ENCODE results near the gene PCDHB2.

DNA sequence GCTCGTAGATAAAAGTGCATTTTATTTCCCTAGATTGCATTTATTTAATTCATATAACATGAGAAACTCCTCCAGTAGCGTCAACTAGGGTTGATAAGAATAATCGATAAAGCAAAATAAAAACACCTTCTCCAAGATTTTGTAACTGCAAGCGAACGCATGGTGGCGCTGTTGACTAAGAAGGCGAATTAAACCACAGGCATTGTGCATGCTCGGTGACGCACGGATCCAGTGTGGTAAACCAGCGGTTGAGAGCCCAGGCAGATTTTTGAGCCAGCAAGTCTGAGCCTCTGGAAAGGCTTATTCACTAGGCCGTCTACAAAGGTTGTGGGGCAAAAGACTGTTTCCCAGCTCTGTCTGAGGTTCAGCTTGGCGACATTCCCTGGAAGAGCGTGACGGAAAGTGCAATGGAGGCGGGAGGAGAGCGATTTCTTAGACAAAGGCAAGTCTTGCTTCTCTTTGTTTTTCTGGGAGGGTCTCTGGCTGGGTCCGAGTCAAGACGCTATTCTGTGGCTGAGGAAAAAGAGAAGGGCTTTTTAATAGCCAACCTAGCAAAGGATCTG, 5.9 kb downstream of the PCDHB2 start, which contains the start of gene PCDHB3:
- TF ChIP-seq, protein P1, sequence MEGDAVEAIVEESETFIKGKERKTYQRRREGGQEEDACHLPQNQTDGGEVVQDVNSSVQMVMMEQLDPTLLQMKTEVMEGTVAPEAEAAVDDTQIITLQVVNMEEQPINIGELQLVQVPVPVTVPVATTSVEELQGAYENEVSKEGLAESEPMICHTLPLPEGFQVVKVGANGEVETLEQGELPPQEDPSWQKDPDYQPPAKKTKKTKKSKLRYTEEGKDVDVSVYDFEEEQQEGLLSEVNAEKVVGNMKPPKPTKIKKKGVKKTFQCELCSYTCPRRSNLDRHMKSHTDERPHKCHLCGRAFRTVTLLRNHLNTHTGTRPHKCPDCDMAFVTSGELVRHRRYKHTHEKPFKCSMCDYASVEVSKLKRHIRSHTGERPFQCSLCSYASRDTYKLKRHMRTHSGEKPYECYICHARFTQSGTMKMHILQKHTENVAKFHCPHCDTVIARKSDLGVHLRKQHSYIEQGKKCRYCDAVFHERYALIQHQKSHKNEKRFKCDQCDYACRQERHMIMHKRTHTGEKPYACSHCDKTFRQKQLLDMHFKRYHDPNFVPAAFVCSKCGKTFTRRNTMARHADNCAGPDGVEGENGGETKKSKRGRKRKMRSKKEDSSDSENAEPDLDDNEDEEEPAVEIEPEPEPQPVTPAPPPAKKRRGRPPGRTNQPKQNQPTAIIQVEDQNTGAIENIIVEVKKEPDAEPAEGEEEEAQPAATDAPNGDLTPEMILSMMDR (IDR thresholded peaks at IDR 0.05) = peak in 2 of 6 experiments; percentile 3 to 31
- no peak for TF ChIP-seq POLR2A (IDR thresholded peaks at IDR 0.05)
